Subcutaneous adipose tissue (tissue), 4 donors: ENCODE data around the gene CEP290. TPM values are rescaled to one million over a fixed set of nuclear protein-coding genes. Genes with fewer than 3 reads are reported as not detected.

ENCODE experiments used
- CTCF ChIP-seq: fragments of 450-650 bp; IDR thresholded peaks from one replicate; pipeline ENCODE4 v1.5.1; 2016; ENCODE audit warnings: low read depth, mild to moderate bottlenecking, control low read depth, antibody characterized with exemption, moderate library complexity
- total RNA-seq, 4 donors: library from RNA; depleted of rRNA; stranded (reverse); fragments of >200 nt; gene quantifications; one replicate each; pipeline ENCODE4 v1.1.0, GENCODE V29; 2016

Gene CEP290
- total RNA-seq, 4 donors from 2014 or later: 11.7 to 24.0 (median 16.3) TPM

GRCh38 chr12:88182416-88182815 is 40.5 kb upstream of the CEP290 start:
- no peak for TF ChIP-seq CTCF

GRCh38 chr12:88181881-88182280 is 40.0 kb upstream of the CEP290 start:
- TF ChIP-seq CTCF: no peak

GRCh38 chr12:88179436-88180014 is 37.6 kb upstream of the CEP290 start:
- TF ChIP-seq CTCF: no peak

- TF ChIP-seq CTCF: no peak
These were observed 33.7 kb upstream of the CEP290 start for GRCh38 chr12:88175544-88175943.

GRCh38 chr12:88172844-88173407 is 31.0 kb upstream of the CEP290 start:
- TF ChIP-seq CTCF: no peak

- TF ChIP-seq CTCF: no peak
These were observed 25.5 kb upstream of the CEP290 start for GRCh38 chr12:88167384-88167783.

- TF ChIP-seq CTCF: no peak
These were observed 24.3 kb upstream of the CEP290 start for GRCh38 chr12:88166179-88166578.
